Colon (tissue), 2 donors: ENCODE data around the gene NT5DC1.
"Not testable (repeated sequence)": the region's sequence is repeated elsewhere in the genome, so short reads cannot be mapped to it uniquely, and the experiment has no call there.

Experiments
- FAIRE-seq: peaks from 2 replicates; lab custom pipeline; 2012; peaks lifted over from hg19 to GRCh38; lab: Jason Lieb, UNC
- donor health status: control.
- donor health status: control.

The NT5DC1 gene

DNA sequence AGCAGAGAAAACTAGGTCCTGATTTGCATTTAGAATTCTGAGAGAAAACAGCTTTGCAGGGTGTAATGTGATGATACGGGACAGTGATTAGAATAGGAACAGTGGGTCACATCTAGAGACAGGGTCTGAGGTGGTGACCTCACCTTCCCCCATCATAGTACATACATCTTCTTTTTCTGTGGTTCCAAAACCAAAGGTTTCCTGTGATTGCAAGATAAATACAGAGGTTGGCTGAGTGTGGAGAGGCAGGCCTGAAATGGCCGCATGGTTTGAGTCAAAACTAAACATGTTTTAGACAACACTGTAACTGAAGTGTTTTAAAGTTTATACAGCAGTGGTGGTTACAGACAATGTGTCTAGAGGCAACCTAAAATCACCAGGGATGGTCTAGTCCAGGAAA, 10.4 kb upstream of the NT5DC1 start:
- FAIRE-seq = no peak

GRCh38 chr6:116094041-116094440, 6.6 kb upstream of the NT5DC1 start:
- no peak for FAIRE-seq

DNA sequence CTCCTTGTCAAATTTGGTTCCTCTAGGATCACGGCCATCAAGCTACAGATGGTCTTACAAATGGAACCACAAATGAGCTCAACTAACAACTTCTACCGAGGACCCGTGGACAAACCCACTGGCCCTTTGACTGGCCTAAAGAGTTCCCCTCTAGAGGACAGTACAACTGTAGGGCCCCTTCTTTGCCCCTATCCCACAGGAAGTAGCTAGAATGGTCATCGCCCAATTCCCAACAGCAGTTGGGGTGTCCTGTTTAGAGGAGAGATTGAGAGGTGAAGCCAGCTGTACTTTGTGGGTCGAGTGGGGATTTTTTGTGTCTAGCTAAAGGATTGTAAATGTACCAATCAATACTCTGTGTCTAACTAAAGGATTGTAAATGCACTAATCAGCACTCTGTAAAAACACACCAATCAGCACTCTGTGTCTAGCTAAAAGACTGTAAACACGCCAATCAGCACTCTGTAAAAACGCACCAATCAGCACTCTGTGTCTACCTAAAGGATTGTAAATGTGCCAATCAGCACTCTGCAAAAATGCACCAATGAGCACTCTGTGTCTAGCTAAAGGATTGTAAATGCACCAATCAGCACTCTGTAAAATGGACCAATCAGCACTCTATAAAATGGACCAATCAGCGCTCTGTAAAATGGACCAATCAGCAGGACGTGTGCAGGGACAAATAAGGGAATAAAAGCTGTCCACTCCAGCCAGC, 4.4 kb upstream of the NT5DC1 start:
- FAIRE-seq = not testable (repeated sequence)

GRCh38 chr6:116096979-116097816, 3.5 kb upstream of the NT5DC1 start:
- no peak for FAIRE-seq

- no peak for FAIRE-seq
Observed at GRCh38 chr6:116099036-116099435, 1.6 kb upstream of the NT5DC1 start.

DNA sequence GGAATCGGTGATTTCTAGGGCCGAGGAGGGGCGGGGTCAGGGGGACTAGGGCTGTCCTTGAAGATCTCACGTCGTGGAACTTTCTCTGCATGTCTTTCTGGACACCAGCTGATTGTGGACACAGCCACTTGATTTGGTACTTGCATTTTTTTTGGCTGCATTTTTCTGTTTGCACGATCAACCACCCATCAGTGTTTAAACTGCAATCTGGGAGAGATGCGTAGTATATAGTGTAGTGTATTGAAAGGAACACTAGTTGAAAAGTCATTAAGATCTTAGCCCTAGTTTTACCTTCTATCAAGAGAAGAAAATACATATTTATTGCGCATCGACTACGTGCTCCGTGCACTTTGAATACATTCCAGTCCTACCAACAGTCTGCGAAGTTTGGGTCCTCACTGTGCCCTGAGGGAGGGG, 657 bp downstream of the NT5DC1 start:
- no peak for FAIRE-seq

DNA sequence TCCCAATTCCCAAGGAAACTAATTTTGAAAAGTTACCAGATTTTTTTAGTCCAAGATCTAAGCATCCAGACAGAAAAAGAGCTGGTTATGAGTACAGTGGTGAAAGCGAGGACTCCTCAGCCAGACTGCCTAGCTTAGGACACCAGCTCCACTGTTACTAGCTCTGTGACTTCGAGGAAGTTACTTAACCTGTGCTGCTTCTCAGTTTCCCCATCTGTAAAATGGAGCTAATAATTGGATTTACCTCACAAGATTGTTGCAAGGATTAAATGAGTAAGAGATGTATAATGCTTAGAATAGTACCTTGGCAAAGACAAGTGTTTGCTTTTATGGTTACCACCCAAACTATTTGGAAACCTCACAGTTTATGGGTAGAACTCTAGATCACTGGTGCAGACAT, 1.1 kb downstream of the NT5DC1 start:
- FAIRE-seq = no peak

DNA sequence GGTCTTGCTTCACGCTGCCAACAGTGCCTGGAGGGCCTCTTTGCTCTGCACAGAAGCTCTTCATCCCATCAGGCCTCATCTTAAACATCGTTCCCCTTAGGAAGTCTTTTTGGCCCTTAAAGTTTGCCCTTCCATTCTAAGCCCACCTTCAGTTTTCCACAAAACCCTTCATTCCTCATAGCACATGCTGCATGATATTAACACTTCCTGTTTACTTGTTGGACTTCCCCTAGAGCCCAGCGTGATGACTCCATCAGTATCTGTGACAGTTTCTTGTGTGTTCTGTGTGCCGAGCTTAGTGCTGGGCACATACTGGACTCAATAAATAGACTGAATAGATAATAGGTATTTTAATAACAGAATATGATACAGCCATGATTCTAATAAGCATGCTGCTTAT, 2.2 kb downstream of the NT5DC1 start:
- no peak for FAIRE-seq

DNA sequence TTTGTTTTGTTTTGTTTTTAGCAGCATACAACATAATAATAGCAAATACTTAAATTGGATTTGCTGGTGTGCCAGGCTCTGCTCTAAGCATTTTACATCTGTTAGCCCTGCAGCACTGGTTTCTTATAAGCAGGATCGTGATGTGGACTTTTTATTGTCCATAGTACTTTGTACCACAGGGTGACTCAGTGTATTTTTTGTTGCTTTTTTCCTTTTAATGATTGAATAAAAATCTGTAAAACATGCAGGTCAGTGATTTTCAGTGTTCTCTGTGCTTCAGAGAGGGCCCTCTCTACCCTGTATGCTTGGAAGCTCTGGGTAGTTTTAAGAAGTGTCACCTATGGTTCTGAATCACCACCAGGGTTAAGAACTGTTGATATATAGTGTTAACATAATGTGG, 4.0 kb downstream of the NT5DC1 start:
- no peak for FAIRE-seq

DNA sequence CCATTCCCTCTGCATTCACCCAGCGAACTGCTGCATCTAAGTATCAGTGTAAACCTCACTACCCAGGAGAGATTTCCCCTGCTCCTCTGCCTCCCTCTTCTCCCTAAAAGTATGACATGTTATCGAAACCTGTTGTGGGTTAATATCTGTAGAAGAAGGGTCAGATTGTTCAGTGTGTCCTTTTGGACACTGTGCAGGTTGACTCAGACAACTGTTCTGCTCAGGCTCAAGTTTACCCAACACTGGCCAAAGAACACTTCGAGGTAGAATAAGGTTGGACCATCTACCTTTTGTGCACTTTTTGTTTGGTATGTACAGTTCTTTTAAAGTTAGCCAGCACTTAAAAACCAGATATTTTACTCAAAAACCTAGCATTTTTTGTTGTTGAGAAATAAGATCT, 4.6 kb downstream of the NT5DC1 start:
- FAIRE-seq = no peak

- FAIRE-seq = no peak
Observed at GRCh38 chr6:116106146-116106545, 5.5 kb downstream of the NT5DC1 start.

DNA sequence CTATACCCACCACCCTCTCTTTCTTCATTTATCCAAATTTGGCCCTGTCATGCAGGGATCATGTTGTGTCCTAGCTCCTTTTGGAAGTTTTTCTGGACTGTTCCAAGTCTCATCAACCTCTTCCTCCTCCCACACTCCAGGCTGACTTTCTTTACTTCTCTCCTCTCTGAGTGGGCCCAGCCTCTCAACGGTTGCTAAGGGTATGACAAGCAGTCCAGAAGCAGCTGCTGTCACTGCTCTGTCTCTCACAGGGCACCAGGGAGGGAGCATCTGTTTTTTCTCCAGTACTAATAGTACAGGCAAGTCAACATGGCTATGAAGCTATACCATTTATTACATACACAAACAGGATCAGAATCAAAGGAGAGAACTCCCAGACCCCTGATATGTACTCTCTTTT, 8.2 kb downstream of the NT5DC1 start:
- FAIRE-seq = no peak

DNA sequence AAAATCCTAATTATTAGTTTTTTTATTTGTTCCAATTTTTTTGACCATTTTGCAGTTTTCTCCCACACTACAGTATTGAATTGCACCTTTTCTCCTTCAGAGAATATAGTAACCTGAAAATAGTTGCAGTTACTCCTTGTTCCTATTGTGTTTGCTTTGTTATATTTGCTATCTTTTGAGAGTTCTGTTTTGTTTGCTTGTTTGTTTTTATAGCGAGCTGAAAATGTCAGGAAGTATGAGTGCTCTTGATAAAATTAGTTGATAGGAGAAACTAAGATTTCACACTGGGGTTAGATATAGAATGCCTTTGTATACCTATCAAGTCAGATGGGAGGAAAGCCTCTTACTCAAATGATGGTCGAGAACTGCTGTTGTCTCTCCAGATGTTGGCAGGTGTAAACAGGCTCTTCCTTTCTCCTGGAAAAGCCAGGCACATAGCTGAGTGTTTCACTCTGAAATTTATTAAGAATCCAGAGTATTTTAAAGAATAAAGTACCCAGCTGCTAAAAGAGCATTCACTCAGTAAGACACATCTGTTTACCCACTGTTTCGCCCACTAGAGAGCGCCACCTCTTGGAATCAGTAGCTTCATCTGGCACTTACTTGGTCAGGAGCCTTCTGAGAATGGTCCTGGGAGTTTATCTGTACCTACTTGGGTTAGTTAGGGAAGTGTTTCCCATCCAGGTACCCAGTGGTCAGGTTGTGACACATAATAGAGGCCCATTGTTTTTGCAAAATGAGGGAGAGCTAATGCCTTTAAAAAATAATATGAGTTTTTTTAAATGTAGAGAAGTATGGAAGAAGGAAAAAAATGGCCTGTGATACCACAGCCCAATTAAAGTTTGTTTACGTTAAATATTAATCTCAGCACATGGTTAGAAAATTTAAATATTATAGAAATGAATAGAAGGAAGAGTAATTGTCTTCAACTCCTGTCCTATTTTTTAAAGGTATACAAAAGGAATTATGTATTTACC, 11.2 kb downstream of the NT5DC1 start:
- FAIRE-seq = no peak

DNA sequence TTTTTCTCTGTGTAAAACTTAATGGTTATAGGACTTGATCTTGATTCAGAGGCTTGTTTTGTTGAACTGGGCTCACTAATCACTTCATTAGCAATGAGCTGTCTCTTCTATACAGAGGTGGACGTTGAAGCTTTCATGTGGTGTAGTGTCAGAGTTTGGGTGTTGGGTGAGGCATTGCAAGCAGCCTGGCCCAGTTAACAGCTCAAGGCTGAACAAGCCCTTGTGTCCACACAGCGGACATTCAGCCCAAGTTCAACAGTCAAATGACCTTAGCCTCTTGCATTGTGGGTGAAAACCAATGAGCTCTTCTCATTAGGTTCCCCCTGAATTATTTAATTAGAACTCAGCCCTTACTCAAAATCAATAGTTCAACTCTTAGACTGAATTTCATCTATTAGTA, 12.7 kb downstream of the NT5DC1 start:
- FAIRE-seq = no peak

GRCh38 chr6:116115781-116116180, 15.1 kb downstream of the NT5DC1 start:
- no peak for FAIRE-seq

GRCh38 chr6:116118608-116119007, 18.0 kb downstream of the NT5DC1 start:
- no peak for FAIRE-seq

DNA sequence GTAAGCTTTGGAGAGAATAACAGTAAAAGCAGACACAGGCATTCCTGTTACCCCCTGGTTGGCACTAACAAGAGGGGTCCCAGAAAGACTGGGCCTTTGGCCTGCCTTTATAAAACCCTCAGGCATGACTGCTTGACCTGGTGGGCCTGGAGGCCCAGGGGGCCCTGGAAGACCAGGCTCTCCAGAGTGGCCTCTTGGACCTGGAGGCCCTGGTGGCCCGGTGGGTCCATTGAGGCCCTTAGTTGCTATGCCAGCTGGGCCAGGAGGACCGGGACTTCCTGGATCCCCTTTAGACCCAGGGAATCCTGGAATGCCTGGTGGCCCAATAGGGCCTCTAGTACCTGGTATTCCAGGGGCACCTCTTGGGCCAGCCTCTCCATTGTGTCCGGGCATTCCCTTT, 19.8 kb downstream of the NT5DC1 start:
- no peak for FAIRE-seq

GRCh38 chr6:116126032-116126431, 25.4 kb downstream of the NT5DC1 start, which contains the start of gene COL10A1:
Gene COL10A1 (minus strand): TSS chr6:116126132. CDS start chr6:116125492, 640 bp downstream.
- no peak for FAIRE-seq

DNA sequence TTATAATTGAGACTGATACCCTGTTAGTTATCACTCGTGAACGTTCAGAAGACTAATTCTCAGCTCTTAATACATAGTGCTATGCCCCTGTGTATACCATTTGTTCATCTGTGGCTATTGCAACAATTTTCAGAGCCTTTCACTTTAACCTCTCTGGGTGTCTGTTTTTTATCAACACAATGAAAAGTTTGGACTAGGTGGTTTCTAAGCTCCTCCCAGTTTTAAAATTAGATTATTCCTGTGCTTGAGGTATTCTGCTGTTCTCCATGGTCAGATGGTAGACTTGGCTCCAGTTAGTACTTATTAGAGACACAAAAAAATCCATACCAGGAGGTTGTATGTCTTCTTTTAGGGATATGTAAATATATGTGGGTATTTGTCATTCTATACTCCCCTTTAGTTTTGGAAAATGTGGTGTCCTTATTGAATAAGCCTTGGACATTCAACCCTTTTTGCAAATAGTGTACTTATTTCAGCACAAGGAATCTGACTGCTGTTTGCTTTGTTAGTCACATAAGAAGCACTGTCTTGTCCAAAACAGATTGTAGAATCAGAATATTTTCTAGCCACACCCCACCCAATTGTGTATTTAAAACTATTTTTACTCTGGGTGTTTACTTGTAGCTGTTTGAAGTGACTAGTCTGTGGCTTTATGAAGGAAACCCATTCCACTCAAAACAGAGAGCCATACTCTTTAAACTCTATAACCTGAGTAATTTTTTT, 27.3 kb downstream of the NT5DC1 start:
- no peak for FAIRE-seq

DNA sequence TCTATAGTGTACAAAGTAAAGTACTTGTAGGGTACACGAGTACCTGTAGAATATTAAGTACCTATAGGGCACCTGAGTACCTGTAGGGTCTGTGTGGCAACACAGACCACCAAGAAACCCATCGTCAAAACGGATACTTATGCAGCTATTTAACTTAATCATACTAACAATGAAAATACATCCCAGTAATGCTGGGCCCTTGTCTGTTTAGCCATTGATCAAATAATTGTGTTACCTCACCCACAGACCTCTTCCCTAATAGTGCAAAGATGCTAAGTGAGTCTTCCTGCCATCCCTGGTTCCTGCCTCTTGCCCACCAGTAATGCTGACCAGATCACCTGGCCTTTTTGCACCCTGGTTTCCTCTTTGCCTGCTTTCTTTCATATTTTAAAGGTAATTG, 32.8 kb downstream of the NT5DC1 start:
- FAIRE-seq = no peak

- no peak for FAIRE-seq
Observed at GRCh38 chr6:116136373-116136772, 35.7 kb downstream of the NT5DC1 start.

DNA sequence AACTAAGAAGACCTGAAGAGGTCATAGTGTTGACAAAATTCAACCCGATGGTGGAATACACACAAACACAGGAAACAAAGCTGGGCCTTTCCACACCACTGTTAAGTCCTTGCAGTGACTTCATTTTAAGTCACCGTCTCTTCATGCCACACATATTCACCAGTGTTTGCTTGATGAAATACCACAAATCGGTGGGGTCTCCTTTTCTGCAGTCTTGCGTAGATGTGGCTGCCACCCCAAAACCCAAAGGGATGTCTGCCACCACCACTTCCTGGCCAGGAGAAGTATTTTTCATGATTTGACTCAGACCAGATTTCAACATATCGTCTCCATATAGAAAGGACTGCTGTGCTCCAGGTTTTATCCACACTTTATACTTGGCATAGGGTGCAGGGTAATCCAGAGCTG, 36.3 kb downstream of the NT5DC1 start:
- FAIRE-seq = no peak
